Measurements from ENCODE around the gene LRRFIP1. TPM values are rescaled to one million over a fixed set of nuclear protein-coding genes. Genes with fewer than 3 reads are reported as not detected.

The LRRFIP1 gene
- total and polyA plus RNA-seq, 8 donors, result 104 to 160 (median 122) TPM

GRCh38 chr2:237598468-237599208, 28.7 kb upstream of the LRRFIP1 start:
- no peak overlapping the region for H3K4me3 ChIP-seq

DNA sequence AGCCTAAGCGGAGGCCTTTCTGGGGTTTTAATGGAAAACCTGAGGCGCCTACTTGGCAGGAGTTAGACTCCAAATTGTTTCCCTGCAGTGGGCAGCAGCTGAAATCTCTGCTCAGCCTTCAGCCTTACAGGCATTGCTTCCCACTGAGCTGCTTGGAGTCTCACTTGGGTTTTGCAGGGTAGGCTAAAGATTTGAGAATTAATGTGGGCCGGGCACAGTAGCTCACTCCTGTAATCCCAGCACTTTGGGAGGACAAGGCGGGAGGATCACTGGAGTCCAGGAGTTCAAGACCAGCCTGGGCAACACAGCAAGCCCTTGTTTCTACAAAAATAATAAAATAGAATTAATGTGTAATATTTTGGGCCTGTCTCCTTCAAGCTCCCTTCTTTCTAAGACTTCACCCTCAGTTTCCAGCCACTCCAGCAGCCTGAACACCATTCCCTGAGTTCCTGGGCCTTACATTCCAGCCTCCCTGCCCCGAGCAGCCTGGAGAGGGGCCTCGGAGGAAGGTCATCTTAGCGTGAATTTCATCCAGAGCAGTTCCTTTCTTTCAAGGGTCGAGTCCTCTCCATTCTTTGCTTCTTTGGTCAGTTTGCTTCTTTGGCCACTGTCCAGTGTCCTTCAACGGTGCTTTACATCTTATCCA, 27.8 kb upstream of the LRRFIP1 start:
- no peaks in the 10 kb centered on the region for H3K36me3 ChIP-seq
- H3K27ac ChIP-seq, result peak overlapping the region; percentile 16 to 18
- DNase-seq (no peak), ATAC-seq (no peak)
- no peak for TF ChIP-seq CTCF (IDR thresholded peaks at IDR 0.05)
- intact Hi-C loops (cut with DNase I), result no loop called here
- no peak overlapping the region for H3K4me3 ChIP-seq
- no peaks in the 10 kb centered on the region for H3K27me3 ChIP-seq
- no peaks in the 10 kb centered on the region for H3K9me3 ChIP-seq
- peaks cover 7 to 25% of the 10 kb centered on the region in 2 donors for H3K4me1 ChIP-seq

More at GRCh38 chr2:237598468-237599208, 28.7 kb upstream of the LRRFIP1 start:
- intact Hi-C loops (cut with DNase I), result no loop called here
- Histone ChIP-seq H3K4me1 (peaks cover 10 to 23% of the 10 kb centered on the region in 2 donors), H3K36me3 (no peaks in the 10 kb centered on the region), H3K27ac (no peak overlapping the region), H3K27me3 (no peaks in the 10 kb centered on the region), H3K9me3 (no peaks in the 10 kb centered on the region)
- ATAC-seq, result no peak
- DNase-seq, result no peak
- no peak for TF ChIP-seq CTCF (IDR thresholded peaks at IDR 0.05)

DNA sequence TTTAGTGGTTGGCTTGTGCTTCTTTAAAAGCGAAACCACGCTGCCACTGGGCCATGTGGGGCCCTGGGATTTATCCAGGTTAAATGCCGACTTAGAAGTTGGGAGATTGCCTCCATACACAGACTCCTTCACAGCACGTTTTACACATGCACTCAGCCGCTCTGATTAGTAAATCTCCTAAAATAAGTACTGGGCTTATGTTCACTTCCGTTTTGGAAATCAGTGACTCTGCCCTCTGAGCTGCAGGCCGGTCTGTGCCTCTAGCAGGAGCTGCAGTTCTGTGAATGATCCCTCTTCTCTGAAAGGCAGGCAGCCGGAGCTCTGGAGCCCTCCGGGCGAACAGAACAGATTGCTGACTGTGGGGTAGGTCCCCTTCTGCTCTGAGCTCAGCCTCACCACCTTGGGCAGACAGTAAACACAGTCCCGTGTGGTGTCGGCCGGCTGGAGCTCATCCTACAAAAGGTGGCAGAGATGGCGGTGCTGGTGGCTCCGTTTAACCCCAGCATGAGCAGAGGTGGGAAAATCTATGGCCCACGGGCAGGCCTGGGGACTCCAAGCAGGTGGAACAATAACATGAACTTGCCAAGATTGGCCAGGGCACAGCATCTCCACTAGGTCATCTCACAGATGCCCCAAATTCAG, 27.1 kb upstream of the LRRFIP1 start:
- intact Hi-C loops (cut with DNase I), result no loop called here
- DNase-seq (peak in 1 of 4 donors; percentile 80), ATAC-seq (peak; percentile 70)
- Histone ChIP-seq H3K4me3 (no peak overlapping the region), H3K27ac (peak overlapping the region; percentile 16 to 18), H3K9me3 (no peaks in the 10 kb centered on the region), H3K4me1 (peaks cover 7 to 24% of the 10 kb centered on the region in 2 donors), H3K27me3 (no peaks in the 10 kb centered on the region), H3K36me3 (no peaks in the 10 kb centered on the region)
- no peak for TF ChIP-seq CTCF (IDR thresholded peaks at IDR 0.05)

DNA sequence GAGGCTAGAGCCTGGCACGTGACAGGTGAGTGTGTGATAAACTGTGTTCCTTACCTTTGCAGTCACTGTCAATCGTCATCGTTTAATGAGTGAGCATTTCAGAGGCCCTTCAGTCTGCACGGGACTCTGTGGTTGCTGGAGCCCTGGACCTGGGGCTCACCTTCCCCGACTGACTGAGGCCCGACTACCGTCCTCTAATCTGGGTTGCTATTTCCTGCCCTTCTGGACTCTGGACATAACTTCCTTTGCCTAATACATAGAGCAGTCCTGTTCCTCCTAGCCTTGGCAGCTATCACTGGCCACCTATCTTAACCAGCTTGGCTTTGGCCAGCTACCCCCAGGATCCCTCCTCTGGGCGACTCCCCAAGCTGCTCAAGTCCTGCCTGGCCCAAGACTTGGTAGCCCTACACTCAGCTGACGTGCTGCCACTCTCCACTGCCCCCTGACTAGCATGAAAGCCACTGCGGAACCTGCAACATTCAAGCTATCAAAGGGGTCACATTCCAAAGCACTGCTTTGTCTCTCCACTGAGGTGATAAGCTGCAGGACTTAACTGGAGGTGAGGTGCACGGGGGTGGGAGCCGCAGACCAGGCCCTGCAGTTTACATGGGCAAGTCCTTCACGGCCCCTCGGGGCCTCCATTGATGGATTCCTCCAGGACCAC, 25.8 kb upstream of the LRRFIP1 start:
- Histone ChIP-seq H3K4me3 (no peak overlapping the region), H3K4me1 (peaks cover 7 to 24% of the 10 kb centered on the region in 2 donors), H3K36me3 (no peaks in the 10 kb centered on the region), H3K9me3 (no peaks in the 10 kb centered on the region), H3K27ac (no peak overlapping the region), H3K27me3 (no peaks in the 10 kb centered on the region)
- TF ChIP-seq CTCF (IDR thresholded peaks at IDR 0.05), result no peak
- ATAC-seq, result no peak
- intact Hi-C loops (cut with DNase I), result no loop called here
- no peak for DNase-seq
